ENCODE results near the gene TUBA4B.

GRCh38 chr2:219248845-219249202, 4.2 kb upstream of the TUBA4B start:
- TF ChIP-seq CTCF (IDR thresholded peaks at IDR 0.05), result no peak
- no peak for TF ChIP-seq POLR2A (IDR thresholded peaks at IDR 0.05)

Measured in tibial nerve (tissue), 3 donors.